ENCODE results near the gene KRTAP20-2.

The KRTAP20-2 gene

GRCh38 chr21:30629200-30629599 lies 5.8 kb upstream of the KRTAP20-2 start:
- H3K4me1 ChIP-seq (ENCODE audit: insufficient read depth, low read length): no peaks in the 10 kb centered on the region
- H3K36me3 ChIP-seq (ENCODE audit: insufficient read depth, low read length): no peaks in the 10 kb centered on the region
- no peak overlapping the region for H3K9ac ChIP-seq (ENCODE audit: low read depth, low read length)
- no peaks in the 10 kb centered on the region for H3K9me3 ChIP-seq (ENCODE audit: control insufficient read depth, insufficient read depth, low read length)

GRCh38 chr21:30638686-30639085 lies 3.7 kb downstream of the KRTAP20-2 start:
- Histone ChIP-seq H3K4me1 (ENCODE audit: insufficient read depth, low read length) (no peaks in the 10 kb centered on the region), H3K36me3 (ENCODE audit: insufficient read depth, low read length) (no peaks in the 10 kb centered on the region), H3K9ac (ENCODE audit: low read depth, low read length) (no peak overlapping the region), H3K9me3 (ENCODE audit: control insufficient read depth, insufficient read depth, low read length) (no peaks in the 10 kb centered on the region)

- Histone ChIP-seq H3K4me1 (ENCODE audit: insufficient read depth, low read length) (no peaks in the 10 kb centered on the region), H3K36me3 (ENCODE audit: insufficient read depth, low read length) (no peaks in the 10 kb centered on the region), H3K9ac (ENCODE audit: low read depth, low read length) (no peak within 1 kb of the TSS), H3K9me3 (ENCODE audit: control insufficient read depth, insufficient read depth, low read length) (no peaks in the 10 kb centered on the region)
Measured at GRCh38 chr21:30642564-30642963, 7.6 kb downstream of the KRTAP20-2 start, which contains the start of gene KRTAP20-3. KRTAP20-3 (plus strand) TSS chr21:30642864.

- Histone ChIP-seq H3K4me1 (ENCODE audit: insufficient read depth, low read length) (no peaks in the 10 kb centered on the region), H3K36me3 (ENCODE audit: insufficient read depth, low read length) (no peaks in the 10 kb centered on the region), H3K9ac (ENCODE audit: low read depth, low read length) (no peak overlapping the region), H3K9me3 (ENCODE audit: control insufficient read depth, insufficient read depth, low read length) (no peaks in the 10 kb centered on the region)
Measured at GRCh38 chr21:30646904-30647414, 12.0 kb downstream of the KRTAP20-2 start.

- Histone ChIP-seq H3K4me1 (ENCODE audit: insufficient read depth, low read length) (no peaks in the 10 kb centered on the region), H3K9me3 (ENCODE audit: control insufficient read depth, insufficient read depth, low read length) (no peaks in the 10 kb centered on the region), H3K36me3 (ENCODE audit: insufficient read depth, low read length) (no peaks in the 10 kb centered on the region), H3K9ac (ENCODE audit: low read depth, low read length) (no peak overlapping the region)
Measured at GRCh38 chr21:30652891-30653290, 17.9 kb downstream of the KRTAP20-2 start.

GRCh38 chr21:30668776-30669175 lies 33.8 kb downstream of the KRTAP20-2 start:
- H3K36me3 ChIP-seq (ENCODE audit: insufficient read depth, low read length): no peaks in the 10 kb centered on the region
- H3K4me1 ChIP-seq (ENCODE audit: insufficient read depth, low read length): no peaks in the 10 kb centered on the region
- no peaks in the 10 kb centered on the region for H3K9me3 ChIP-seq (ENCODE audit: control insufficient read depth, insufficient read depth, low read length)
- H3K9ac ChIP-seq (ENCODE audit: low read depth, low read length): no peak overlapping the region

- Histone ChIP-seq H3K4me1 (ENCODE audit: insufficient read depth, low read length) (no peaks in the 10 kb centered on the region), H3K9me3 (ENCODE audit: control insufficient read depth, insufficient read depth, low read length) (no peaks in the 10 kb centered on the region), H3K9ac (ENCODE audit: low read depth, low read length) (no peak overlapping the region), H3K36me3 (ENCODE audit: insufficient read depth, low read length) (no peaks in the 10 kb centered on the region)
Measured at GRCh38 chr21:30672985-30673650, 38.1 kb downstream of the KRTAP20-2 start.

- no peak overlapping the region for H3K9ac ChIP-seq (ENCODE audit: low read depth, low read length)
- H3K4me1 ChIP-seq (ENCODE audit: insufficient read depth, low read length): no peaks in the 10 kb centered on the region
- no peaks in the 10 kb centered on the region for H3K9me3 ChIP-seq (ENCODE audit: control insufficient read depth, insufficient read depth, low read length)
- no peaks in the 10 kb centered on the region for H3K36me3 ChIP-seq (ENCODE audit: insufficient read depth, low read length)
Measured at GRCh38 chr21:30674312-30674711, 39.3 kb downstream of the KRTAP20-2 start.

GRCh38 chr21:30676737-30677136 lies 41.7 kb downstream of the KRTAP20-2 start:
- Histone ChIP-seq H3K36me3 (ENCODE audit: insufficient read depth, low read length) (no peaks in the 10 kb centered on the region), H3K9ac (ENCODE audit: low read depth, low read length) (no peak overlapping the region), H3K9me3 (ENCODE audit: control insufficient read depth, insufficient read depth, low read length) (no peaks in the 10 kb centered on the region), H3K4me1 (ENCODE audit: insufficient read depth, low read length) (no peaks in the 10 kb centered on the region)

- Histone ChIP-seq H3K36me3 (ENCODE audit: insufficient read depth, low read length) (no peaks in the 10 kb centered on the region), H3K4me1 (ENCODE audit: insufficient read depth, low read length) (no peaks in the 10 kb centered on the region), H3K9me3 (ENCODE audit: control insufficient read depth, insufficient read depth, low read length) (no peaks in the 10 kb centered on the region), H3K9ac (ENCODE audit: low read depth, low read length) (no peak overlapping the region)
Measured at GRCh38 chr21:30680586-30680985, 45.6 kb downstream of the KRTAP20-2 start.

GRCh38 chr21:30684506-30684905 lies 49.5 kb downstream of the KRTAP20-2 start:
- H3K9me3 ChIP-seq (ENCODE audit: control insufficient read depth, insufficient read depth, low read length): no peaks in the 10 kb centered on the region
- no peaks in the 10 kb centered on the region for H3K4me1 ChIP-seq (ENCODE audit: insufficient read depth, low read length)
- no peak overlapping the region for H3K9ac ChIP-seq (ENCODE audit: low read depth, low read length)
- no peaks in the 10 kb centered on the region for H3K36me3 ChIP-seq (ENCODE audit: insufficient read depth, low read length)
